Subcutaneous abdominal adipose tissue (tissue), 5 donors: Measurements from ENCODE around the gene SCAANT1.

Experiments
- H3K27ac ChIP-seq: one replicate; pipeline ENCODE4 v1.7.0; 2013; ENCODE audit warnings: low read depth, mild to moderate bottlenecking, inconsistent platforms, low read length, moderate library complexity
- H3K27me3 ChIP-seq, 5 donors: one replicate each; pipeline ENCODE4 v1.7.0; 2013; ENCODE audit warnings: low read length in 5 of 5, inconsistent platforms in 1 of 5; ENCODE audit not compliant: control insufficient read depth in 5 of 5, insufficient read depth in 4 of 5
- H3K36me3 ChIP-seq, 5 donors: one replicate each; pipeline ENCODE4 v1.7.0; 2013; ENCODE audit warnings: low read length in 5 of 5; ENCODE audit not compliant: control insufficient read depth in 5 of 5, insufficient read depth in 5 of 5
- H3K4me1 ChIP-seq, 5 donors: one replicate each; pipeline ENCODE4 v1.7.0; 2013; ENCODE audit warnings: low read length in 5 of 5, mild to moderate bottlenecking in 3 of 5, moderate library complexity in 1 of 5; ENCODE audit not compliant: control insufficient read depth in 5 of 5, insufficient read depth in 5 of 5
- H3K4me3 ChIP-seq, 5 donors: one replicate each; pipeline ENCODE4 v1.7.0; 2013; ENCODE audit warnings: low read length in 5 of 5, low read depth in 1 of 5
- H3K9ac ChIP-seq, 5 donors: one replicate each; pipeline ENCODE4 v1.7.0; 2013; ENCODE audit warnings: low read length in 5 of 5, mild to moderate bottlenecking in 4 of 5, moderate library complexity in 3 of 5
- H3K9me3 ChIP-seq, 5 donors: one replicate each; pipeline ENCODE4 v1.7.0; 2013; ENCODE audit warnings: low read length in 5 of 5; ENCODE audit not compliant: control insufficient read depth in 5 of 5
- donor health status: healthy.
- donor health status: healthy.
- donor health status: healthy.
- donor health status: healthy.
- donor health status: healthy.

SCAANT1 gene

DNA sequence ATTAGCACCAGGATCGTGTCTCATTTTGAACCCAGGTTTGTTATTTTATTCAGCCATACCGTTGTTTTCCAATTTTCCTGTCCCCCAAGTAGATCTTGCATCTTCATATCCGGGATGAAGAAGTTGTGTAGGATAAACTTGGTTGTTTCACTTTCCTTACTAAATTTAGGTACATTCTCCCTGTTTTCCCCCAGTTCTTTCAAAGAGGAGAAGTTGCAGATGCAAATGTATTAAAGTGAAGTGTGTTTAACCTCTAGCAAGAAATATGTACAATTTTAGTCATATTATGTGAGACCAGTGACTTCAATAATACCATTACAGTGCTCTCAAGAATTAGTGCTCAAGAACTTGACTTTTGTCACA lies 47.2 kb downstream of the SCAANT1 start:
- Histone ChIP-seq H3K36me3 (no peaks in the 10 kb centered on the region), H3K4me3 (peak overlapping the region; percentile 68 to 87 (median 82)), H3K9ac (peak overlapping the region in 4 of 5 donors; percentile 58 to 91 (median 85)), H3K27ac (peak overlapping the region; percentile 32), H3K9me3 (no peaks in the 10 kb centered on the region), H3K4me1 (peaks cover 0 to 22% (median 16%) of the 10 kb centered on the region in 5 donors), H3K27me3 (no peaks in the 10 kb centered on the region)

DNA sequence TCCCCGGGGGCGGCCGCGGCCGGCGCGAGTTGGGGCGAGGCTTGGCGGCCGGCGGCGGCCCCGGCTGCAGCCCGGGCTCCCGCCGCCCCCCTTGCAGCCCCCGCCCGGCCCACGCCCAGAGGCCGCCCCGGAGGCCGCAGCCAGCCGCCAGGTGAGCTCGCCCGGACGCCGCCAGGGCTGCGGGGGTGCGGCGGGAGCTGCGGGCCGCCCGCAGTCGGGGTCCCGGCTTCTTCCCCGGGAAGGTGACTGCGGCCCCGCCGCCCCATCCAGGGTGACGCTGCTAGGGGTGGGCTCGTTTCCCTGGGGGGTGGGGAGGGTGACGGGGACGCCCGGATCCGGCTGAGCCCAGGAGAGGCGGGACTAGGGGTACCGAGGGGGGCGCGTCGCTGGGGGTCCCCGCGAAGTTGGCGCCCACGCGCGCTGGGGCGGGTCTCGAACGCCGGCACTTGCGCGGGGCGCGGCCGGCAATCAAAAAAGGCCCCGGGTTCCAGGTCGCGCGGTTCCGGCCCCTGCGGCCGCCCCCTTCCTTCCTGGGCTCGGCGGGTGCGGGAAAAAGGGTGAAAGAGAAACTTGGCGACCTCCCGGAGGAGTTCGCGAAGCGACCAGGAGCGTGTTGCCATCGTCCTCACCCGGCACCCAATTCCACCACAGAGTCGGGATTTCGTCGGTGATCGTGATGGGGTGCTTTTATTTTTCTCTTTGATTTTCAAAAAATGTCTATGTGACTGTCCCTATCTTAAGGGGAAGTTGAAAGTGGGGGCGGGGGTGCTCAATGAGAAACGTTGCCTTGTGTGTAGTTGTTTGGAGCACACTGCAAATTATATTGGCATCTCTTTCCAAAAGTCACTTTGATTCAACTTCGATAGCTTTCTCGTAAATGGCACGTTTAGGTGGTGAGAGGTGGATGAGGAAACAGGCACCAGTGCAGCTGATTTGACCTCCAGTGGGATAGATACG lies 47.9 kb downstream of the SCAANT1 start:
- no peaks in the 10 kb centered on the region for H3K27me3 ChIP-seq
- H3K9ac ChIP-seq = peak overlapping the region in 4 of 5 donors; percentile 78 to 91 (median 85)
- H3K4me1 ChIP-seq = peaks cover 0 to 22% (median 16%) of the 10 kb centered on the region in 5 donors
- H3K9me3 ChIP-seq = no peaks in the 10 kb centered on the region
- H3K27ac ChIP-seq = peak overlapping the region; percentile 32
- H3K36me3 ChIP-seq = no peaks in the 10 kb centered on the region
- peak overlapping the region; percentile 68 to 87 (median 82) for H3K4me3 ChIP-seq

DNA sequence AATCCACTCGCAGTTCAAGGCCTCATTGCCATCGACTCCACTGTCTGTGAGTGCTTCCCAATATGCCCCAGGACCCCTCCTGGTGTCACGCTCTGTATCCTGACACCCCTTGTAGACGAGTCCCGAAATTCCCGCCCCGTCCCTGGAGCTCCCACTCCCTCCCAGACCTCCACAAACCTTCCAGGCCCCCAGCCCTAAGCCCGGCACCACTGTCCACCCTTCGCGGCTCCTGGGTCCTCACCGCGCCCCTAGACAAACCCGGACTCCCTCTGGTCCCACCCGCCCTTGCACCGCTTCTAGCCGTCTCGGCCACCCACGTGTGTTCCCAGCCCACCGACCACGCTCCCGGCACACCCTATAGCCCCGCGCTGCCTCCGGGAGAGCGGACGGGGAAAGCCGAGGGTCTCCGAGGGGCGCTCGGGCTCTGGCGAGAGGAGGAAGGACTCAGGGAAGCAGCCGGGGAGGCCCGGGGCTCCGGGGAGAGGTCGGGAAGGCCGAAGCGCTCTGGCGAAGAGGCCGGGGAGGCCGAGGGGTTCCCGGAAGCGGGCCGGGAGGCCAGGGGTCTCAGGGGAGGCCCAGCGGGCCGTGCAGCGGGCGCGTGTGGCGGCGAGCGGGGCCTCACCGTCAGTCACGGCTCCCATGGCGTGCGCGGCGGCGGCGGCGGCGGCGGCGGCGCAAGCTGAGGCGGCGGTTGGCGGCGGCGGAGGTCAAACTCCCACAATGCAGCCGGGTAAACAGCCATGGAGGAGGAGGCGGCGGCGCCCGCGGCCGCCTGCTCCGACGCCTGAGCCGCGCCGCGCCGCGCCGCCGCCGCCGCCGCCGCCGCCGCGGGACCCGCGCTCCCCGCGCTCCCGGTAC lies 48.8 kb downstream of the SCAANT1 start, which contains the start of the genes ATXN7 and THOC7:
TSS of gene ATXN7 (plus strand) at position 718 of the 858 bp plus-strand sequence. CDS start 48,732 bp downstream, outside the sequence.
TSS of gene THOC7 (minus strand) at position 656 of the 858 bp plus-strand sequence. CDS start at position 641, 15 bp downstream.
- Histone ChIP-seq H3K9me3 (no peaks in the 10 kb centered on the region), H3K9ac (peak within 1 kb of the TSS; percentile 32 to 95 (median 91)), H3K36me3 (no peaks in the 10 kb centered on the region), H3K4me3 (peak within 1 kb of the TSS; percentile 74 to 90 (median 84)), H3K27ac (peak within 1 kb of the TSS; percentile 81), H3K27me3 (no peaks in the 10 kb centered on the region), H3K4me1 (peaks cover 0 to 22% (median 16%) of the 10 kb centered on the region in 5 donors)

DNA sequence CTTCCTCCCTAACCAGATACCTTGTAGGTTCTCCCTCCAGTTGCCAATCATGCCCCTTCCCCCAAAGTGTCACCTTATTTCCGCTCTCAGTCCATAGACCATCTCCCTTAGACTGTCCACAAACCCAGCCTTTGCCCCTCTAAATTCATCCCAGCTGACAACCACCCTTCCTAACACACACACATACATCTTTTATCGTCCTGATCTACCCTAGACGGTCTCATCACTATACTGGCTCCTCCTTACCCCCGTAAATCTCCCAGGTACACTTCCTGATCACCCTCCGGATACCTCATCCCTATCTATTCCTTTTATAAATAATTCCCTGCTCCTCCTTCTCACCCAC lies 49.4 kb downstream of the SCAANT1 start:
- Histone ChIP-seq H3K9ac (peak overlapping the region; percentile 32 to 95 (median 89)), H3K9me3 (no peaks in the 10 kb centered on the region), H3K27ac (peak overlapping the region; percentile 81), H3K4me3 (peak overlapping the region; percentile 74 to 90 (median 82)), H3K27me3 (no peaks in the 10 kb centered on the region), H3K36me3 (no peaks in the 10 kb centered on the region), H3K4me1 (peaks cover 0 to 22% (median 16%) of the 10 kb centered on the region in 5 donors)
